GOT3 (cell line): ENCODE measurements around the gene TSEN34.
"Not testable (repeated sequence)": the region's sequence is repeated elsewhere in the genome, so short reads cannot be mapped to it uniquely, and the experiment has no call there.

Experiments used
- DNase-seq: peaks from one replicate; lab custom pipeline; 2025; ENCODE audit warnings: mixed read lengths; lab: John Stamatoyannopoulos, UW

Gene TSEN34

GRCh38 chr19:54188215-54188871, 2.8 kb upstream of the TSEN34 start:
- no peak for DNase-seq

- DNase-seq, result no peak
These were observed 1.9 kb upstream of the TSEN34 start, which contains the start of gene MBOAT7 for GRCh38 chr19:54189145-54189734. Gene MBOAT7, minus strand, starts transcription at chr19:54189580. Its CDS starts 1,072 bp downstream, at chr19:54188508.

- peak; percentile 99 for DNase-seq
These were observed 1.2 kb upstream of the TSEN34 start for GRCh38 chr19:54189735-54190502.

- DNase-seq, result peak; percentile 99
These were observed 551 bp upstream of the TSEN34 start for GRCh38 chr19:54190503-54191010.

GRCh38 chr19:54191811-54192453, 824 bp downstream of the TSEN34 start:
- DNase-seq, result no peak

- DNase-seq, result no peak
These were observed 1.9 kb downstream of the TSEN34 start for GRCh38 chr19:54193011-54193410.

GRCh38 chr19:54194463-54194862, 3.4 kb downstream of the TSEN34 start:
- DNase-seq, result not testable (repeated sequence)

- DNase-seq, result no peak
These were observed 5.4 kb downstream of the TSEN34 start for GRCh38 chr19:54196536-54196935.

- no peak for DNase-seq
These were observed 6.0 kb downstream of the TSEN34 start for GRCh38 chr19:54197121-54197520.

- no peak for DNase-seq
These were observed 8.3 kb downstream of the TSEN34 start for GRCh38 chr19:54199401-54199800.

- DNase-seq, result no peak
These were observed 10.1 kb downstream of the TSEN34 start for GRCh38 chr19:54201172-54201701.

- DNase-seq, result no peak
These were observed 10.9 kb downstream of the TSEN34 start for GRCh38 chr19:54201980-54202379.

- DNase-seq, result no peak
These were observed 12.1 kb downstream of the TSEN34 start for GRCh38 chr19:54203151-54203611.

GRCh38 chr19:54204767-54205468, 13.8 kb downstream of the TSEN34 start:
- DNase-seq, result no peak

- DNase-seq, result no peak
These were observed 15.1 kb downstream of the TSEN34 start for GRCh38 chr19:54206030-54206830.

GRCh38 chr19:54206831-54207177, 15.7 kb downstream of the TSEN34 start:
- DNase-seq, result no peak

GRCh38 chr19:54207193-54207592, 16.1 kb downstream of the TSEN34 start:
- not testable (repeated sequence) for DNase-seq

GRCh38 chr19:54207676-54207982, 16.5 kb downstream of the TSEN34 start:
- no peak for DNase-seq

GRCh38 chr19:54207983-54208783, 17.1 kb downstream of the TSEN34 start:
- no peak for DNase-seq

- no peak for DNase-seq
These were observed 17.6 kb downstream of the TSEN34 start for GRCh38 chr19:54208784-54209057.
